Measurements from ENCODE around the gene PRDM16.

Gene PRDM16

GRCh38 chr1:3339856-3340255, 270.9 kb downstream of the PRDM16 start:
- no peak for DNase-seq (ENCODE audit: low spot score)

DNA sequence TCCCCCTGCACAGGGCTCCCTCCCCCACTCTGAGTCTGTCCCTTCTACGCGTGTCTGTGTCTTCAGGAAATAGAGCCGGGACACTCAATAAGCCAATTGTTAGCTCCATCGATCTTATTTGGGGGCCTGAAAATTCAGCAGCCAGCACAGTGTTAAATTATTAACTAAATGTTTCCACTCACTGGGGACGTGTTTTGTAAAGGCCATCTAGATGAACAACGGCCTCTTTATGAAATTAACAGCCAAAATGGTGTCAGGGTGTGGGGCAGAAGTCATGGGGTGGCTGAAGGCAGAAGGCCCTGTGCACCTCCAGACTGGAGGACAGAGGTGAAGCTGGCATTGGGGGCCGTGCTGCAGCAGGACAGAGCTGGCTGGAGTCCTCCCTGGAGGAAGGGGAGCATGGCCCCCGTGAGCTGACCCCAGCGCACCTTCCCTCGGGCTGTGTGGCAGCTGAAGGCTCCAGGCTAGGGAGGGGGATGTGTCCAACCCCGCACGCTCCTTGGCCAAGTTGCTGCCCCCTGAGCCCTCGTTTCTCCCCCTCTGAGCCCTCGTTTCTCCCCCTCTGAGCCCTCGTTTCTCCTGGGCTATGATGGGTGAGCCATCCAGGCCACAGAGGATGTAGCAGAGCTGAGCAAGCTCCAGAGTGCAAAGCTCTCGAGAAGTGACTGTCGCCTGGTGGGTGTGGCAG, 271.7 kb downstream of the PRDM16 start:
- no peak for DNase-seq (ENCODE audit: low spot score)

GRCh38 chr1:3341236-3341994, 272.4 kb downstream of the PRDM16 start:
- DNase-seq (ENCODE audit: low spot score): no peak

- DNase-seq (ENCODE audit: low spot score): no peak
These were observed 274.0 kb downstream of the PRDM16 start for GRCh38 chr1:3342960-3343359.

GRCh38 chr1:3344395-3344794, 275.4 kb downstream of the PRDM16 start:
- DNase-seq (ENCODE audit: low spot score): no peak

DNA sequence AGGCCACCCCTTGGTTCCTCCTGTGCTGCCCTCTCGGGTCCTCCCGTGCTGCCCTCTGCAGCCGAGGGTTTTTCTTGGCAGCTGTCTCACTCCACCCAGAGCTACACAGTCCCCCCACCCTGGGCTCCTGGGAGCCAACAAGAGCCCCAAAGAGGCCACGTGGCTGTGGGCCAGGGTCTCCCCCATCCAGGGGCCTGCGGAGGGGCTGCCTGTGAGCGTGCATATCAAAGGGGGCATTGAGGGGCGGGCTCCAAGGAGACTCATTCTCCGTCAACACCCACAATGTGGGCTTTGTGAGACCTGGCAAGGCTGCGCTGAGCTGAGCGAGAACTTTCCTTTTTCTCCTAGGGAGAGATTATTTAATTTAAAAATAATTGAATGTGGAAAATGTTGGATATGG, 276.8 kb downstream of the PRDM16 start:
- DNase-seq (ENCODE audit: low spot score): no peak

DNA sequence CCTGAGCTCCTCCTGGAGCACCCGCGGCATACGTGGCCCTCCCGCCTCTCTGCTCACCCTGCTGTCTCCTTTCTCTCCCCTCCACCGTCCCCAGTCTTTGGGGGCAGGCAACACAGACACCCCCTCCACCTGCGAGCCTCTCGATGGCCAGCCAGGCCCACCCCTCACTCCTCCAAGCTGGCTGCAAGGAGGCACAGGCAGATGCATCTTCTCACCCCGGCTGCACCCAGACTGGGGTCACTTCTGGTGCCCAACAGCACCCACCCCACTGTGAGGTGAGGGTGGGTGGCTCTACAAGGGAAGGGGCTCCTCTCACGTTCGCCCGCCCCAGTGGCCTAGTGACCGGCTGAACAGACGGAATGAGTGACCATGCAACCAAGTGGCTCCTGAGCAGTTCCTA, 277.5 kb downstream of the PRDM16 start:
- no peak for DNase-seq (ENCODE audit: low spot score)

DNA sequence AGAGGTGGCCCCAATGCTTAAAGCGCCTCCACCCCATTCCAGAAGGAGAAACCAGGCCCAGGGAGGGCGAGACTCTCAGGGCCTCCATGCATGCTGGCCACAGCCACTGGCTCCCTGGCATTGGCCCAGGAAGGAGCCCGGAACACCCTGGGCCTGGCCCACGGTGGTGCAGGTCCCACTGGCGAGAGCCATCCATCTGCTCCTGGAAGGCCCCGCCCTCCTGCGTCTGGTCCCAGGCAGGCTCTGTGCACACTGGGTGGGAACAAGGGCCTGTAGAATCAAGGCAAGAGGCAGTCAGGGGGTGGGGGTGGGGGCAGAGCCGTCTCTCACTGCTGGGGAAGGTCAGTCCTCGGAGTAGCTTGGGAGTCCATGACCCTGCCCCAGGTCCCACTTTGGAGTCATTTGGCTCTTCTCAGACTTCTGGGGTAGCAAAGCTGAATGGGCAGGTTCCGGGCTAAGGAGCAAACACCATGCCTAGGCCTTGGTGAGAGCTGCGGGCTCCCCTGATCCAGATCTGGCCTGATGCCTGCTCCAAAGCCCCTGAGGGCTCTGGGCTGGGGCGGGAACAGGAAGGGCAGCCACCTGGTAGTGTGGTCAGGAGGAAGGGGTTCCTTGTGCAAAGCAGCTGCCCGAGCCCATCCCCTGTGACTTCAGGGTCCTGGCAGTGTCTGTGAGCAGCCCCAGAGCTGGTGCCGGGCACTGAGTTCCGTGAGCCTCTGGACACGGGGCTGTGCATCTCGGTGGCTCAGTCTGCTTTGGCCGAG, 278.4 kb downstream of the PRDM16 start:
- no peak for DNase-seq (ENCODE audit: low spot score)

GRCh38 chr1:3348196-3348865, 279.3 kb downstream of the PRDM16 start:
- DNase-seq (ENCODE audit: low spot score): no peak

DNA sequence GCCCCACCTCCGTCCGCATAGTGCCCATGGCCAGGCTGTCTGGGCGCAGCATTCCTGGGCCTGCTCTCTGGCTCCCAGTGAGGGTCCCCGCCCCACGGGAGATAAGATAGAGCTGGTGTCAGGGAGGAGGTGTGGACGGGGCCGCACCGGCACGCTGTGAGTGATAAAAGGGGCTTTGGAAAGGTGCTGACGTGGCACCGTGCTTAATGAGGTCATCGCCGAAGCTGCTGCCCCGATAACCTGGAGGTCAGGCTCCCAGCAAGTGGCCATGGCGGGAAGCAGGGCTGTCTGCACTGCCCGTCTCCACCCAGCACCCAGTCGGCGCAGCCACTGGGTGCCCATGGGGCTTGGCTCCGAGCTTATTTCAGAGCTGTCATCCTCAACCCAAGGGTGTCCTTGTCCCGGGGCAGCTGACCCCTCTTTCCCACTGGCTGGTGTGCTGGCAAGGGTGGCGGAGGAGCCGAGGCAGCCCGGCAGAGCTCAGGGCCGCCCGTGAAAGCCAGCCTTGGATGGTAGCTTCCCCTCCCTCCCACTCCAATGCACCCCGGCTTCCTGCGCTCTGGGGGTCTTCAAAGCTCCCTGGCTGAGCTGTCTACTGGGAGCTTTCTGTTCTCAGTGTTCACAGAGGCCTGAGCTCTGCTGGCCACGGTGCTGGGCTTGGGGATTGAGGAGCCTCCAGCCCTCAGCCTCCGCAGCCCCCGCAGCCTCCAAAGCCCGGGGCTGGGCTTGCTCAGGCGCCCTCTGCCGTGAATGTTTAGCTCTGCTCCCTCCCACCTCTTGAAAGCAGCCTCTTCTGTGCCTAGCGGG, 280.4 kb downstream of the PRDM16 start:
- DNase-seq (ENCODE audit: low spot score): no peak

GRCh38 chr1:3349968-3350299, 280.9 kb downstream of the PRDM16 start:
- no peak for DNase-seq (ENCODE audit: low spot score)

DNA sequence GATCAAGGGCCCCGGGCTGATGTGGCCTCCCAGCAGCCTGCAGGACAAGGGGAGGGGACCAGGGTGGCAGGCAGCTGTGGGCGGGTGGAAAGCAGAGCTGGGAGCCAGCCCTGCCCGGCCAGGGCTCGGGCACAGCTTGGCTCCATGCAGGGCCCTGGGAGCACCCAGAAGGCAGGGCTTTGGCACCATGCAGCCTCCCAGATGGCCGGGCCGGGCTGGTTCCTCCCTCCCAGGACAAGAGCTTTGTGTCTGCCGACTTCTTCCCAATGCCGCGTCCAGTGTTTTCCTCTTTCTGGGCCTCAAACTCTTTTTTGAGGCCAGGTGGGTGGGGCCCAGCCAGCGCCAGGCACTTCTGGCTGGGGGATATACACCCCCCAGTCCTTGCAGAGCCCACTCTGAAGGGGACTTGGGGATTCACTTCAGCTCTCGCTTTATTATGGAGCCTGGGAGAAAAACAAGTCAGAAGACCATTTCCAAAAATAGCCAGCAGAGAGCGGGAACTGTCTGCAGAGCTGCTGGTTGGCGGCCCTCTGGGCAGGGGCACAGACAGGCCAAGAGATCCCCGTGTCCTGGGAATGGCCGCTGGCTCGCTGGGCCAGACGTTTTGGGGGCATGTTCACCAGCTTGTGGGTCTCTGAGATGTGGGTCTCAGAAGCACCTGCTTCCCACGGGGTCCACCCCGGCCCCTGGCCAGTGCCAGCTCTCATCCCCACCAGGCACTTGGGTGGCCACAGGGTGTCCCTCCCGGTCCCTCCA, 281.7 kb downstream of the PRDM16 start:
- DNase-seq (ENCODE audit: low spot score): no peak

- no peak for DNase-seq (ENCODE audit: low spot score)
These were observed 282.7 kb downstream of the PRDM16 start for GRCh38 chr1:3351449-3352298.

DNA sequence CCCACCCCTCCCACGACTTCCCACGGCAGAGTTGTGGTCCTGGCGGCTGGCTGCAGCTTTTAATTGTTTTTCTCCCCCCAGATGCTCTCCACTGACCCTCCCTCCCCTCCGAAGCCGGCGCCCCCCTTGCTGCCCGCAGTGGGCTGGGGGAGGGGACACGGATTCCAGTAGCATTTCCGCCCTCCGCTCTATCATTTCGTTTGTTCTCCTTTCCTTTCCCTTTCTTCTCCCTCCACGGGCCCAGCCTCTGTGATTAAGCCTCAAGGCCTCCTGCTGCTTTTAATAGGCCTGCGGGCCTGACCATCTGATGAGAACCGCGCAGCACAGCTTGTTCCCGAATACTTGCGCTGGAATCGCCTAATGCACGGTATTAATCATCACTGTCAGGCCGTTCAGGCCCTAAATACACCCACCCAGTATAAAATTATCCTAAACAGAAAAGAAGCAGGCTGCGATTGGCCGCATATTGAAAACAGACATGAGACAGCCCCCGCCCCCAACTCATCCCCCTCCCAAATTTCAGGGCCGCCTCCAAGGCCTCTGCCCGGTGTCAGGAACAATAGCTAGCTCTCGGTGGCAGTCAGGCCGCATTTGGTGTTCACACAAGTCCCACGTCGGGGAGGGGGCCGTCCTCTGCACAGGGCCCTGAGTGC, 283.4 kb downstream of the PRDM16 start:
- DNase-seq (ENCODE audit: low spot score): no peak

GRCh38 chr1:3352952-3353331, 283.9 kb downstream of the PRDM16 start:
- no peak for DNase-seq (ENCODE audit: low spot score)

DNA sequence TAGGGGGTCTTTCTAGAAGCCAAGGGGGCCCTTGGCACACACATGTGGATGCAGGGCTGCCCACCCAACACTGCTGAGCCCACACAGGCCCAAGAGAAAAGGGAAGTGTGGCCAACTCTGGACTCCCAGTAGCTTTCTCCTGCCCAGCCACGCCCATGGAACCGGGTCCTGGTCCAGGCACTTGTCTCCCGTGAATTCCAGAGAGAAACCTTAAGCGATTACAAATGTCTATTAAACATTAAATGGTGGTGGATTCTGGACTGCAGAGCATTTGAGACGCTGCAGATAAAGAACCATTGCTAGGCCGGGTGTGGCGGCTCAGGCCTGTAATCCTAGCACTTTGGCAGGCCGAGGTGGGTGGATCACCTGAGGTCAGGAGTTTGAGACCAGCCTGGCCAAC, 284.9 kb downstream of the PRDM16 start:
- DNase-seq (ENCODE audit: low spot score): no peak

GRCh38 chr1:3355089-3355488, 286.1 kb downstream of the PRDM16 start:
- no peak for DNase-seq (ENCODE audit: low spot score)

- no peak for DNase-seq (ENCODE audit: low spot score)
These were observed 287.2 kb downstream of the PRDM16 start for GRCh38 chr1:3355894-3356826.

Data from RKO (cell line).